Activated naive CD8-positive, alpha-beta T cell treated with anti-CD3 and anti-CD28 coated beads, Interleukin-2, amount 10 ng/mL, durations not matched to agents 7 days and 5 days (primary cell): ENCODE data around the gene AKAP10. TPM values are rescaled to one million over a fixed set of nuclear protein-coding genes. Genes with fewer than 3 reads are reported as not detected.
"Not testable (repeated sequence)": the region's sequence is repeated elsewhere in the genome, so short reads cannot be mapped to it uniquely, and the experiment has no call there.

ENCODE experiments used
- ATAC-seq: fragments of 150-1000 bp; cut with Tn5 transposase; one replicate; pipeline ENCODE4 v1.10.0; 2021; ENCODE audit warnings: low read depth, moderate library complexity
- POLR2A ChIA-PET: fragments of 350-600 bp; sonication (Branson Sonifier 250); formaldehyde crosslinking; loops from one replicate; lab custom pipeline; 2021; ENCODE audit warnings: antibody characterized with exemption; lab: Charles Lee
- DNase-seq: peaks from one replicate; pipeline ENCODE4 v3.0.0; 2021
- H3K27ac Mint-ChIP-seq: one replicate; pipeline ENCODE4 v1.8.0; 2022; ENCODE audit warnings: mild to moderate bottlenecking, mixed read lengths
- H3K27me3 Mint-ChIP-seq: one replicate; pipeline ENCODE4 v1.8.0; 2022; ENCODE audit warnings: mild to moderate bottlenecking, moderate library complexity, mixed read lengths
- H3K36me3 Mint-ChIP-seq: one replicate; pipeline ENCODE4 v1.8.0; 2021; ENCODE audit warnings: mild to moderate bottlenecking, mixed read lengths
- H3K4me1 Mint-ChIP-seq: one replicate; pipeline ENCODE4 v1.8.0; 2021; ENCODE audit warnings: mixed read lengths
- H3K4me3 Mint-ChIP-seq: one replicate; pipeline ENCODE4 v1.8.0; 2022; ENCODE audit warnings: mild to moderate bottlenecking, moderate library complexity, mixed read lengths
- H3K9me3 Mint-ChIP-seq: one replicate; pipeline ENCODE4 v1.8.0; 2021; ENCODE audit warnings: mixed read lengths
- total RNA-seq, 2 experiments: library from RNA; stranded (reverse); gene quantifications; one replicate each; pipeline ENCODE4 v1.2.3, GENCODE V29; 2021

AKAP10 gene
- total RNA-seq, 2 experiments from 2014 or later = 48.7 to 55.9 TPM

- POLR2A ChIA-PET = interaction anchor here (1.7 kb wide), 1 partner anchor 57 kb away, joined by 4 read pairs; no protein-coding TSS in a partner anchor
- ATAC-seq = no peak
- no peaks in the 10 kb centered on the region for H3K9me3 Mint-ChIP-seq
Measured at GRCh38 chr17:19933628-19934027, 44.0 kb downstream of the AKAP10 start.

GRCh38 chr17:19933221-19933620 lies 44.4 kb downstream of the AKAP10 start:
- DNase-seq (no peak), ATAC-seq (no peak)
- POLR2A ChIA-PET = interaction anchor here (1.7 kb wide), 1 partner anchor 57 kb away, joined by 4 read pairs; no protein-coding TSS in a partner anchor
- peaks cover 5% of the 10 kb centered on the region for H3K4me1 Mint-ChIP-seq
- no peaks in the 10 kb centered on the region for H3K9me3 Mint-ChIP-seq
- H3K27me3 Mint-ChIP-seq = no peaks in the 10 kb centered on the region
- H3K4me3 Mint-ChIP-seq = no peak overlapping the region
- no peak overlapping the region for H3K27ac Mint-ChIP-seq
- H3K36me3 Mint-ChIP-seq = peaks cover 28% of the 10 kb centered on the region

More at GRCh38 chr17:19933628-19934027, 44.0 kb downstream of the AKAP10 start:
- H3K4me1 Mint-ChIP-seq = peaks cover 5% of the 10 kb centered on the region
- H3K27me3 Mint-ChIP-seq = no peaks in the 10 kb centered on the region
- no peak overlapping the region for H3K4me3 Mint-ChIP-seq
- no peak for DNase-seq
- H3K27ac Mint-ChIP-seq = no peak overlapping the region
- H3K36me3 Mint-ChIP-seq = peaks cover 24% of the 10 kb centered on the region

GRCh38 chr17:19928299-19928698 lies 49.3 kb downstream of the AKAP10 start:
- peaks cover 44% of the 10 kb centered on the region for H3K36me3 Mint-ChIP-seq
- ATAC-seq (no peak), DNase-seq (no peak)
- H3K9me3 Mint-ChIP-seq = no peaks in the 10 kb centered on the region
- H3K4me3 Mint-ChIP-seq = no peak overlapping the region
- peaks cover 9% of the 10 kb centered on the region for H3K4me1 Mint-ChIP-seq
- POLR2A ChIA-PET = no interaction called here
- H3K27ac Mint-ChIP-seq = no peak overlapping the region
- H3K27me3 Mint-ChIP-seq = no peaks in the 10 kb centered on the region

GRCh38 chr17:19915245-19915978 lies 62.2 kb downstream of the AKAP10 start:
- POLR2A ChIA-PET = no interaction called here
- H3K4me3 Mint-ChIP-seq = no peak overlapping the region
- H3K27me3 Mint-ChIP-seq = no peaks in the 10 kb centered on the region
- ATAC-seq = no peak
- H3K9me3 Mint-ChIP-seq = no peaks in the 10 kb centered on the region
- peaks cover 12% of the 10 kb centered on the region for H3K4me1 Mint-ChIP-seq
- peaks cover 34% of the 10 kb centered on the region for H3K36me3 Mint-ChIP-seq
- DNase-seq = no peak
- H3K27ac Mint-ChIP-seq = no peak overlapping the region

- ATAC-seq (no peak), DNase-seq (no peak)
- peaks cover 41% of the 10 kb centered on the region for H3K36me3 Mint-ChIP-seq
- H3K4me1 Mint-ChIP-seq = peaks cover 10% of the 10 kb centered on the region
- H3K4me3 Mint-ChIP-seq = no peak overlapping the region
- H3K9me3 Mint-ChIP-seq = no peaks in the 10 kb centered on the region
- no peak overlapping the region for H3K27ac Mint-ChIP-seq
- POLR2A ChIA-PET = no interaction called here
- no peaks in the 10 kb centered on the region for H3K27me3 Mint-ChIP-seq
Measured at GRCh38 chr17:19911033-19911432, 66.6 kb downstream of the AKAP10 start.

DNA sequence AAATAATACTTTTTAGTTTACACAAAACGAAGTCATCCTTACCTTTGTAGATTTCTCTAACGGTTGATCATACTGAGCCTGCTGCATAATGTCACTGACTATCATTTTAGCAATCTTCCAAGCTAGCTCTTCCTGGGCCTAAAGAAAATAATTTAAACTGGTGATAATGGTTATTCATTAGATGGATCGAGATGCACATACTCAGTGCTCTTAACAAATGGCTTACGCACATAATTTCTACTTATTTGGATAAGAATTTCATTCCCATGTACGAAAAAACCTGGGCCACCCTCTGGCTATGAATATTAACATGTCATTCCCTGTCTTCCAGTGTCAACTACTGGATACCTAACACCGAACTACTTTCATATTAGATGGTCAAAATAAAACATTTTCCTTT lies 68.5 kb downstream of the AKAP10 start:
- ATAC-seq = no peak
- H3K4me1 Mint-ChIP-seq = peaks cover 4% of the 10 kb centered on the region
- H3K4me3 Mint-ChIP-seq = no peak overlapping the region
- DNase-seq = no peak
- POLR2A ChIA-PET = no interaction called here
- peaks cover 36% of the 10 kb centered on the region for H3K36me3 Mint-ChIP-seq
- no peak overlapping the region for H3K27ac Mint-ChIP-seq
- no peaks in the 10 kb centered on the region for H3K27me3 Mint-ChIP-seq
- no peaks in the 10 kb centered on the region for H3K9me3 Mint-ChIP-seq

DNA sequence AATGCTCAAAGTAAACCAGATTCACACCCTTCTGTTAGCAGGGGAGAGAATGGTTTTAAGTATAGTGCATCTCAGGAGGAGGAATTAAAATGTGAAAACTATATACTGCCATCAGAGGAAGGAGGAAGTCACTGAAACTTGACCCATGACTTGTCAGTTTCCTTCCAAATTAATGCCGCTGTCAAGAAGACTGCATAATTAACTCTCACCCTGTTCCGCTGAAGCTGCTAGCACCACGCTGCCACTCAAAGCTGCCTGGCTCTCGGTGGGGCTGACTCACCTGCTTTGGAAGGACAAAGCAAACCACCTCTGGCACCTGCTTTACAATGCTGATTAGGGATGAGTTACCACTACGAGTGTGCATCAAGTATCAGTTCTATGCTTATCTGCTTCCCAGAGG lies 72.1 kb downstream of the AKAP10 start:
- Mint-ChIP-seq H3K27ac (no peak overlapping the region), H3K4me3 (no peak overlapping the region), H3K27me3 (no peaks in the 10 kb centered on the region), H3K36me3 (peaks cover 43% of the 10 kb centered on the region), H3K9me3 (no peaks in the 10 kb centered on the region), H3K4me1 (peaks cover 1% of the 10 kb centered on the region)
- ATAC-seq (no peak), DNase-seq (no peak)
- POLR2A ChIA-PET = no interaction called here

DNA sequence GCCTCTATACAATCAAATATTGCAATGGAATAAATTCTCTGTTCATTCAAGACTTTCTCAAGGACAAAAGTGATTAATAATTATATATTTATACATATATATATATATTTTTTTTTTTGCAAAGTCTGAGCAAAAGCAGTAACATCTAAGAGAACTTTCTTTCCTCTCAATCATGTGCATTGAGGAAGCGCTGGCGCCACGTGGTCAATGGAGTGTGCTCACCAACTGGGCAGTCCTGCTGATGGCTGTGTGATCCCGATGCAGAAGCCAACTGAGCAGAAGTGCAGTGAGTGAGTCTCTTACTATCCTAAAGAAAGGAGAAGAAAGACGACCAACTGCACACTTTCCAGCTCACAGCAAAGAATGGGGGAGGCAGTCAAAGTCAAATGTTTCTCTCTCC lies 72.7 kb downstream of the AKAP10 start:
- ATAC-seq (no peak), DNase-seq (no peak)
- H3K36me3 Mint-ChIP-seq = peaks cover 44% of the 10 kb centered on the region
- POLR2A ChIA-PET = no interaction called here
- no peak overlapping the region for H3K27ac Mint-ChIP-seq
- H3K27me3 Mint-ChIP-seq = no peaks in the 10 kb centered on the region
- no peaks in the 10 kb centered on the region for H3K9me3 Mint-ChIP-seq
- H3K4me3 Mint-ChIP-seq = no peak overlapping the region
- no peaks in the 10 kb centered on the region for H3K4me1 Mint-ChIP-seq

GRCh38 chr17:19904412-19904811 lies 73.2 kb downstream of the AKAP10 start:
- DNase-seq (no peak), ATAC-seq (no peak)
- Mint-ChIP-seq H3K9me3 (no peaks in the 10 kb centered on the region), H3K4me3 (no peak overlapping the region), H3K27ac (no peak overlapping the region), H3K4me1 (no peaks in the 10 kb centered on the region), H3K27me3 (no peaks in the 10 kb centered on the region), H3K36me3 (peaks cover 42% of the 10 kb centered on the region)
- POLR2A ChIA-PET = no interaction called here

DNA sequence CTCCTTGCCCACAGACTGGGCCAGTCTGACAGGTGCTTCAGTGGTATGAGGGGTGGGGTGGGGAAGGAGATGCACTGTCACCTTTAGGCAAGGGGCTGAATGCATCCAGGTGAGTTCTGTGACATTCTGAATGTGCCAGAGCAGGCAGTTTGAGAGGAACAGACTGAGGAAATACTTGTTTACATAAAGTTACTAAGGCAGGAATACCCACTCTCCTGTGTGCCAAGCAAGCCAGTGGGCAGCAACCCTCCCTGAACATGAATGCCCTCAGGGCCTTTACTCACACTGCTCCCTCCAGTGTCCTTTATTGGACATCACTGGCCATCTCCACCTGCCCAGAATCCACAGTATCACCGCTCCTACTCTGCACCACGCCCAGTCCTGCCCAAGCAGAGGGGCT lies 76.8 kb downstream of the AKAP10 start:
- DNase-seq = no peak
- no peak overlapping the region for H3K4me3 Mint-ChIP-seq
- peaks cover 24% of the 10 kb centered on the region for H3K36me3 Mint-ChIP-seq
- H3K9me3 Mint-ChIP-seq = no peaks in the 10 kb centered on the region
- no peaks in the 10 kb centered on the region for H3K27me3 Mint-ChIP-seq
- POLR2A ChIA-PET = no interaction called here
- peaks cover 2% of the 10 kb centered on the region for H3K4me1 Mint-ChIP-seq
- no peak for ATAC-seq
- no peak overlapping the region for H3K27ac Mint-ChIP-seq

- ATAC-seq = no peak
- peaks cover 2% of the 10 kb centered on the region for H3K4me1 Mint-ChIP-seq
- no peak for DNase-seq
- peaks cover 9% of the 10 kb centered on the region for H3K36me3 Mint-ChIP-seq
- no peaks in the 10 kb centered on the region for H3K9me3 Mint-ChIP-seq
- POLR2A ChIA-PET = no interaction called here
- H3K4me3 Mint-ChIP-seq = no peak overlapping the region
- H3K27me3 Mint-ChIP-seq = no peaks in the 10 kb centered on the region
- H3K27ac Mint-ChIP-seq = no peak overlapping the region
Measured at GRCh38 chr17:19897903-19898302, 79.7 kb downstream of the AKAP10 start.

- Mint-ChIP-seq H3K36me3 (peaks cover 6% of the 10 kb centered on the region), H3K27ac (peak overlapping the region; percentile 19), H3K9me3 (no peaks in the 10 kb centered on the region), H3K27me3 (no peaks in the 10 kb centered on the region), H3K4me3 (no peak overlapping the region), H3K4me1 (peaks cover 2% of the 10 kb centered on the region)
- no peak for DNase-seq
- no peak for ATAC-seq
- POLR2A ChIA-PET = no interaction called here
Measured at GRCh38 chr17:19897090-19897837, 80.4 kb downstream of the AKAP10 start.

DNA sequence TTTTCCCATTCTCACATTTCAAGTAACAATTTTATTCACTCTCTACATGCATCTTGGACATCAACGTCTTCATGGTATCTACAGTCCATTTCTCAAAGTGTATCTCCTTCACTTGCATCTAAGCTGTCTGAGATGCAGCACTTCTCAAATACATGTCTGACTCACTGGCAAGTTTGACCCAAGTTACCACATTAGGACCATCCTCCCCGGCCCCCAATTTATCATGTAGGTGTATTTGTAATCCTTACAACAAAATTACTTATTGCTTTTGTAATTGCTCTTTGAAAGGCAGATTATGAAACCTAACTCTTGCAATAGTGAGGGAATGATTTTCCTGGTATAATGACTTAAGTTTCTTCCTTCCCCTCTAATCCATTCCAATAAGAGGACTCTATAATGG lies 80.9 kb downstream of the AKAP10 start:
- Mint-ChIP-seq H3K9me3 (no peaks in the 10 kb centered on the region), H3K4me3 (no peak overlapping the region), H3K27ac (peak overlapping the region; percentile 19), H3K36me3 (peaks cover 6% of the 10 kb centered on the region), H3K4me1 (peaks cover 2% of the 10 kb centered on the region), H3K27me3 (no peaks in the 10 kb centered on the region)
- POLR2A ChIA-PET = no interaction called here
- no peak for DNase-seq
- ATAC-seq = no peak

DNA sequence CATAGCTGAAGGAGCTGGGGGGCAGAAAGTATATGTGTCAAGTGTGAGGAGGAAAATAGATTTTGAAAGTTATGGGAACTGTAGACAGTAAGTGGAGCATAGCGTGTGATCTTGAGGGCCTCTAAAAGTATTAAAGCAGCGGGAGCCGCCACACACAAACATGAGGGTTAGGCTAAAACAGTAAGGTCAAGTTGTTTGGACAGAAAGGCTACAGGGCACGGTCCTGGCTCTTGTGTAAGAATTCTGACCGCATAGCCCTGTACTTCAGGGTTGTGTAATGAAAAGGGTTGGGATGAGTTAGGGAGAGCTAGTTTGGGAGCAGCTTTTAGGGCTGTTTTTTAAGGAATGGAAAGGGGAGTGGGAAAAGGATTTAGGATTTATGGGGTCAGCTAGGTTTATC lies 87.1 kb downstream of the AKAP10 start:
- not testable (repeated sequence) for H3K4me3 Mint-ChIP-seq, H3K4me1 Mint-ChIP-seq, H3K36me3 Mint-ChIP-seq, DNase-seq, H3K27me3 Mint-ChIP-seq, H3K27ac Mint-ChIP-seq, H3K9me3 Mint-ChIP-seq, ATAC-seq
- POLR2A ChIA-PET = interaction anchor here (0.6 kb wide), 1 partner anchor 9 kb away, joined by 4 read pairs; no protein-coding TSS in a partner anchor
